Mesenchymal stem cell (in vitro differentiated cells and primary cell): ENCODE data around the gene WDR41.
"Not testable (repeated sequence)": the region's sequence is repeated elsewhere in the genome, so short reads cannot be mapped to it uniquely, and the experiment has no call there.

Source experiments
- DNase-seq: peaks from one replicate; pipeline ENCODE4 v3.0.0-alpha.2; 2013
- H2AFZ ChIP-seq: one replicate; pipeline ENCODE4 v1.6.1; 2013; ENCODE audit warnings: low read depth, mild to moderate bottlenecking, control low read depth, inconsistent platforms, low read length, moderate library complexity
- H2AK5ac ChIP-seq: 2 replicates; pipeline ENCODE4 v1.6.1; 2013; ENCODE audit warnings: low read length, moderate library complexity, mild to moderate bottlenecking, inconsistent platforms; ENCODE audit not compliant: severe bottlenecking
- H2BK120ac ChIP-seq: one replicate; pipeline ENCODE4 v1.6.1; 2013; ENCODE audit warnings: low read depth, mild to moderate bottlenecking, inconsistent platforms, low read length, moderate library complexity
- H2BK12ac ChIP-seq, 2 experiments: one replicate each; pipeline ENCODE4 v1.6.1; 2013; ENCODE audit warnings: inconsistent platforms in 2 of 2, low read length in 2 of 2, mild to moderate bottlenecking in 2 of 2, moderate library complexity in 2 of 2, control low read depth in 1 of 2
- H2BK15ac ChIP-seq: one replicate; pipeline ENCODE4 v1.6.1; 2013; ENCODE audit warnings: mild to moderate bottlenecking, low read depth, inconsistent platforms; ENCODE audit not compliant: poor library complexity, severe bottlenecking
- H2BK5ac ChIP-seq: 2 replicates; pipeline ENCODE4 v1.6.1; 2013; ENCODE audit warnings: low read depth, mild to moderate bottlenecking, low read length, control low read depth, inconsistent platforms; ENCODE audit not compliant: poor library complexity, severe bottlenecking
- H3K14ac ChIP-seq, 2 experiments: one replicate each; pipeline ENCODE4 v1.6.1; 2013; ENCODE audit warnings: inconsistent platforms in 2 of 2, low read length in 2 of 2, control low read depth in 1 of 2, mild to moderate bottlenecking in 1 of 2, moderate library complexity in 1 of 2
- H3K18ac ChIP-seq, 2 experiments: one replicate each; pipeline ENCODE4 v1.6.1; 2013; ENCODE audit warnings: inconsistent platforms in 2 of 2, low read length in 2 of 2, control low read depth in 1 of 2, low read depth in 1 of 2, mild to moderate bottlenecking in 1 of 2
- H3K23ac ChIP-seq, 2 experiments: one replicate each; pipeline ENCODE4 v1.6.1; 2013; ENCODE audit warnings: inconsistent platforms in 2 of 2, low read length in 2 of 2, mild to moderate bottlenecking in 2 of 2, moderate library complexity in 2 of 2, control low read depth in 1 of 2
- H3K27ac ChIP-seq: 2 replicates; pipeline ENCODE4 v1.5.1; 2013; ENCODE audit warnings: mild to moderate bottlenecking, moderate library complexity, low read length, control low read depth, inconsistent platforms; ENCODE audit not compliant: poor library complexity, severe bottlenecking
- H3K27me3 ChIP-seq, 2 experiments: 2 replicates each; pipeline versions ENCODE4 v1.6.1 to v1.7.0; 2013; ENCODE audit warnings: low read length in 2 of 2, mild to moderate bottlenecking in 2 of 2, moderate library complexity in 2 of 2, control low read depth in 1 of 2, inconsistent platforms in 1 of 2; ENCODE audit not compliant: control insufficient read depth in 1 of 2, insufficient read depth in 1 of 2
- H3K36me3 ChIP-seq, 2 experiments: 2 replicates each; pipeline versions ENCODE4 v1.6.1 to v1.7.0; 2013; ENCODE audit warnings: low read length in 2 of 2, control low read depth in 1 of 2, inconsistent platforms in 1 of 2, low read depth in 1 of 2, mild to moderate bottlenecking in 1 of 2; ENCODE audit not compliant: insufficient read depth in 2 of 2, control insufficient read depth in 1 of 2
- H3K4ac ChIP-seq, 2 experiments: one replicate each; pipeline ENCODE4 v1.6.1; 2013; ENCODE audit warnings: inconsistent platforms in 2 of 2, low read length in 2 of 2, mild to moderate bottlenecking in 2 of 2, moderate library complexity in 2 of 2, control low read depth in 1 of 2, low read depth in 1 of 2
- H3K4me1 ChIP-seq: 2 replicates; pipeline ENCODE4 v1.6.1; 2013; ENCODE audit warnings: low read depth, low read length, control low read depth; ENCODE audit not compliant: control insufficient read depth, insufficient read depth
- H3K4me2 ChIP-seq: 2 replicates; pipeline ENCODE4 v1.6.1; 2013; ENCODE audit warnings: low read length, mild to moderate bottlenecking, inconsistent platforms; ENCODE audit not compliant: poor library complexity, severe bottlenecking
- H3K4me3 ChIP-seq, 2 experiments: 2 replicates each; pipeline versions ENCODE4 v1.5.1 to v1.7.0; 2013; ENCODE audit warnings: low read length in 2 of 2, mild to moderate bottlenecking in 2 of 2, control low read depth in 1 of 2, low read depth in 1 of 2; ENCODE audit not compliant: insufficient read depth in 1 of 2
- H3K79me1 ChIP-seq: replicated peaks from 2 replicates; pipeline ENCODE4 v1.6.1; 2013; ENCODE audit warnings: mild to moderate bottlenecking, control low read depth, low read length, inconsistent platforms; ENCODE audit not compliant: poor library complexity, severe bottlenecking
- H3K9ac ChIP-seq: 2 replicates; pipeline ENCODE4 v1.7.0; 2013; ENCODE audit warnings: mild to moderate bottlenecking, low read length, moderate library complexity
- H3K9me3 ChIP-seq: 2 replicates; pipeline ENCODE4 v1.7.0; 2013; ENCODE audit warnings: mild to moderate bottlenecking, low read length; ENCODE audit not compliant: control insufficient read depth
- H4K8ac ChIP-seq: one replicate; pipeline ENCODE4 v1.6.1; 2013; ENCODE audit warnings: inconsistent platforms, mild to moderate bottlenecking, low read length, moderate library complexity
- H4K91ac ChIP-seq: one replicate; pipeline ENCODE4 v1.6.1; 2013; ENCODE audit warnings: mild to moderate bottlenecking, low read length, inconsistent platforms
- WGBS: methylation state at CpG from one replicate; pipeline ENCODE4 v1.1.7; 2013; ENCODE audit warnings: mixed read lengths; 5-methylcytosine and 5-hydroxymethylcytosine counted together

Gene WDR41

GRCh38 chr5:77498952-77499351, 6.8 kb upstream of the WDR41 start:
- no peak overlapping the region for H3K23ac ChIP-seq
- no peak overlapping the region for H2BK5ac ChIP-seq
- no peak overlapping the region for H2BK15ac ChIP-seq
- H4K91ac ChIP-seq = no peak overlapping the region
- H3K14ac ChIP-seq = no peak overlapping the region
- H3K18ac ChIP-seq = no peak overlapping the region
- no peak overlapping the region for H3K9ac ChIP-seq
- H3K4me1 ChIP-seq = no peaks in the 10 kb centered on the region
- H3K4ac ChIP-seq = no peak overlapping the region
- no peak overlapping the region for H2BK12ac ChIP-seq
- H3K4me2 ChIP-seq = no peak overlapping the region
- DNase-seq = no peak
- H3K27ac ChIP-seq = no peak overlapping the region
- H3K79me1 ChIP-seq = no peaks in the 10 kb centered on the region
- no peak overlapping the region for H3K4me3 ChIP-seq
- peaks cover 2% of the 10 kb centered on the region for H3K9me3 ChIP-seq
- no peak overlapping the region for H2AK5ac ChIP-seq
- peaks cover 0 to 5% of the 10 kb centered on the region in 2 experiments for H3K27me3 ChIP-seq
- H4K8ac ChIP-seq = no peak overlapping the region
- no peaks in the 10 kb centered on the region for H3K36me3 ChIP-seq
- WGBS = no CpG with 5 or more reads among the region's 2 CpGs
- no peak overlapping the region for H2BK120ac ChIP-seq
- H2AFZ ChIP-seq = no peak overlapping the region

GRCh38 chr5:77494935-77495334, 2.8 kb upstream of the WDR41 start:
- Histone ChIP-seq H4K8ac (no peak overlapping the region), H3K23ac (no peak overlapping the region), H3K14ac (no peak overlapping the region), H3K9ac (no peak overlapping the region), H2BK5ac (no peak overlapping the region), H2AK5ac (no peak overlapping the region), H4K91ac (no peak overlapping the region), H3K4me1 (peaks cover 3% of the 10 kb centered on the region), H2BK15ac (no peak overlapping the region), H3K27ac (no peak overlapping the region), H3K18ac (no peak overlapping the region), H2AFZ (no peak overlapping the region), H3K27me3 (peaks cover 0 to 5% of the 10 kb centered on the region in 2 experiments), H3K4me3 (no peak overlapping the region), H2BK12ac (no peak overlapping the region), H3K36me3 (no peaks in the 10 kb centered on the region), H3K4me2 (no peak overlapping the region), H2BK120ac (no peak overlapping the region), H3K9me3 (no peaks in the 10 kb centered on the region), H3K4ac (no peak overlapping the region), H3K79me1 (no peaks in the 10 kb centered on the region)
- WGBS = no CpG with 5 or more reads among the region's 3 CpGs
- no peak for DNase-seq

DNA sequence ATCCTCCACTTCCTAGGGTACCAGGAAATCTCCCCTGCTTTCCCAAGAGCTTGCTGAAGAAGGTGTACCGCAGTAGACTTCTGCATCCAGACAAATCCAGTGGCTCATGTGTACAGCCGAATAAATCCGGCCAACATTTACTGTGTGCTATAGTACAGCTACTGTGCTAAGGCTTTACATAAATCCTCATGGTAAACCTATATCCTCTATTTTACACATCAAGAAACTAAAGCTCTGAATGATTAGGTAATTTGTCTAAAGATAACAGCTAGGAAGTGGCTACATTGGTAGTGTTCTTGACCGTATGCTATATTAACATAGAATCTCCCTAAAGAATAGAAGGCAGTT, 511 bp upstream of the WDR41 start:
- no peak overlapping the region for H2BK120ac ChIP-seq

GRCh38 chr5:77490741-77491344, 1.3 kb downstream of the WDR41 start:
- H2BK5ac ChIP-seq, H4K8ac ChIP-seq, H3K23ac ChIP-seq, H2BK120ac ChIP-seq, H3K4me1 ChIP-seq, H2AFZ ChIP-seq, H2BK15ac ChIP-seq, H3K27me3 ChIP-seq, H2AK5ac ChIP-seq, H3K9me3 ChIP-seq, H4K91ac ChIP-seq, H3K4ac ChIP-seq, H2BK12ac ChIP-seq, H3K14ac ChIP-seq: not testable (repeated sequence)
- 15% methylated on average over 11 of the region's 11 CpGs for WGBS
- peak overlapping the region; percentile 41 to 95 for H3K4me3 ChIP-seq
- peaks cover 11% of the 10 kb centered on the region for H3K79me1 ChIP-seq
- peaks cover 5 to 28% of the 10 kb centered on the region in 2 experiments for H3K36me3 ChIP-seq
- DNase-seq = peak; percentile 26
- peak overlapping the region; percentile 57 for H3K27ac ChIP-seq
- peak overlapping the region; percentile 74 for H3K4me2 ChIP-seq
- peak overlapping the region; percentile 98 for H3K9ac ChIP-seq
- peak overlapping the region in 1 of 2 experiments; percentile 40 for H3K18ac ChIP-seq

More for the DNA sequence above, 511 bp upstream of the WDR41 start:
- Histone ChIP-seq H2BK5ac (no peak overlapping the region), H2BK12ac (no peak overlapping the region), H3K9ac (peak overlapping the region; percentile 98), H3K4me1 (peaks cover 3% of the 10 kb centered on the region), H4K8ac (no peak overlapping the region), H3K23ac (no peak overlapping the region), H3K27me3 (no peaks in the 10 kb centered on the region), H3K27ac (peak overlapping the region; percentile 48), H3K36me3 (peaks cover 0 to 10% of the 10 kb centered on the region in 2 experiments), H2AFZ (peak overlapping the region; percentile 67), H2AK5ac (no peak overlapping the region), H3K18ac (no peak overlapping the region), H4K91ac (no peak overlapping the region), H3K4me2 (peak overlapping the region; percentile 26), H3K79me1 (peaks cover 4% of the 10 kb centered on the region), H2BK15ac (no peak overlapping the region), H3K4me3 (peak overlapping the region in 1 of 2 experiments; percentile 95), H3K4ac (no peak overlapping the region), H3K14ac (no peak overlapping the region), H3K9me3 (no peaks in the 10 kb centered on the region)
- WGBS = 12% methylated on average over 3 of the region's 4 CpGs
- no peak for DNase-seq
